ENCODE results near the gene RING1.

RING1 gene

GRCh38 chr6:33169291-33170175, 38.8 kb upstream of the RING1 start:
- no peaks in the 10 kb centered on the region for H3K79me2 ChIP-seq
- H3K4me1 ChIP-seq = no peaks in the 10 kb centered on the region
- no peak overlapping the region for H3K27ac ChIP-seq
- H3K9me3 ChIP-seq (ENCODE audit: control insufficient read depth, low read length) = no peaks in the 10 kb centered on the region
- TF ChIP-seq, protein P1, sequence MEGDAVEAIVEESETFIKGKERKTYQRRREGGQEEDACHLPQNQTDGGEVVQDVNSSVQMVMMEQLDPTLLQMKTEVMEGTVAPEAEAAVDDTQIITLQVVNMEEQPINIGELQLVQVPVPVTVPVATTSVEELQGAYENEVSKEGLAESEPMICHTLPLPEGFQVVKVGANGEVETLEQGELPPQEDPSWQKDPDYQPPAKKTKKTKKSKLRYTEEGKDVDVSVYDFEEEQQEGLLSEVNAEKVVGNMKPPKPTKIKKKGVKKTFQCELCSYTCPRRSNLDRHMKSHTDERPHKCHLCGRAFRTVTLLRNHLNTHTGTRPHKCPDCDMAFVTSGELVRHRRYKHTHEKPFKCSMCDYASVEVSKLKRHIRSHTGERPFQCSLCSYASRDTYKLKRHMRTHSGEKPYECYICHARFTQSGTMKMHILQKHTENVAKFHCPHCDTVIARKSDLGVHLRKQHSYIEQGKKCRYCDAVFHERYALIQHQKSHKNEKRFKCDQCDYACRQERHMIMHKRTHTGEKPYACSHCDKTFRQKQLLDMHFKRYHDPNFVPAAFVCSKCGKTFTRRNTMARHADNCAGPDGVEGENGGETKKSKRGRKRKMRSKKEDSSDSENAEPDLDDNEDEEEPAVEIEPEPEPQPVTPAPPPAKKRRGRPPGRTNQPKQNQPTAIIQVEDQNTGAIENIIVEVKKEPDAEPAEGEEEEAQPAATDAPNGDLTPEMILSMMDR (IDR thresholded peaks at IDR 0.05) = no peak
- H3K4me3 ChIP-seq (ENCODE audit: low read depth, low read length) = no peak overlapping the region
- no peak overlapping the region for H3K4me2 ChIP-seq (ENCODE audit: low read length)
- no peak overlapping the region for H3K9ac ChIP-seq
- no peaks in the 10 kb centered on the region for H3K27me3 ChIP-seq (ENCODE audit: control insufficient read depth, insufficient read depth, low read length)
- no peaks in the 10 kb centered on the region for H3K36me3 ChIP-seq (ENCODE audit: control insufficient read depth, insufficient read depth, low read length)
- H2AFZ ChIP-seq = no peak overlapping the region

DNA sequence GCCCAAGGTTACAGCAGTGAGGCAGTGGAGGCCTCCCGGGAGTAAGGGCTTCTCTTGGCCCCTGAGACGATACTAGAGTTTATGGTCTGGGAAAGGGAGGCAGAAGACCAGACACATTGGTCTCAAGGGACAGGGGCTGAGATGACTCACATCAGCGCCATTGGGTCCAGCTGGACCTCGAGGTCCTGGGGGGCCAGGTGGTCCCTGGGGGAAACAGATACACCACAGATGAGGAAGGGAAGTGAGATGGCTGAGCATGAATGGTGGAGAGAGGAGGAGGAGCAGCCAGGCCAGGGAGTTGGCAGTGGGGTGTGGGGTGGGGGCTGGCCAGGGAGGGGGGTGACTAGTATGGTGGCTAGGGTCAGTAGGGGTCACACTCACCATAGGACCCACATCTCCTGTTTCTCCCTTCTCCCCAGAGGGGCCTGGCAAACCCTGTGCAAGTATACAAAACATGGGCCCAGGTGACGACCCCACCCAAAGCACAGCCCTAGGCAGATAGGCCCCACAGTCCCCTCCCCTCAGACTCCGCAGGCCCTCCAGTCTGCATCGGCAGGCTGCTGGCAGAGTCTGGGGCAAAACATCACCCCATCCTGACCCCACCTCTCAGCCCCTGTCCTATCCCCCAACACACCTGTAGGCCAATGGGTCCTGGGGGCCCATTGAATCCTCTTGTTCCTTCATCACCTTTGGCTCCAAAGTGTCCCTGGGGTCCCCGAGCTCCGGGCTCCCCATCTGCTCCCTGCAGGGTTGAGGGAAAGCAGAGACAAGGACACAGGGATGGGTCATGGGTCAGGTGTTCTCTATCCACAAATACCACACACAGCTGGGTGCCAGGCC, 37.9 kb upstream of the RING1 start:
- no peaks in the 10 kb centered on the region for H3K79me2 ChIP-seq
- no peaks in the 10 kb centered on the region for H3K9me3 ChIP-seq (ENCODE audit: control insufficient read depth, low read length)
- no peak overlapping the region for H3K27ac ChIP-seq
- H3K4me3 ChIP-seq (ENCODE audit: low read depth, low read length) = no peak overlapping the region
- no peaks in the 10 kb centered on the region for H3K27me3 ChIP-seq (ENCODE audit: control insufficient read depth, insufficient read depth, low read length)
- TF ChIP-seq, protein P1 (IDR thresholded peaks at IDR 0.05) = no peak
- no peaks in the 10 kb centered on the region for H3K36me3 ChIP-seq (ENCODE audit: control insufficient read depth, insufficient read depth, low read length)
- no peak overlapping the region for H3K9ac ChIP-seq
- no peak overlapping the region for H2AFZ ChIP-seq
- H3K4me2 ChIP-seq (ENCODE audit: low read length) = no peak overlapping the region
- no peaks in the 10 kb centered on the region for H3K4me1 ChIP-seq

- Histone ChIP-seq H3K4me2 (ENCODE audit: low read length) (no peak overlapping the region), H2AFZ (no peak overlapping the region), H3K9me3 (ENCODE audit: control insufficient read depth, low read length) (no peaks in the 10 kb centered on the region), H3K36me3 (ENCODE audit: control insufficient read depth, insufficient read depth, low read length) (no peaks in the 10 kb centered on the region), H3K9ac (no peak overlapping the region), H3K4me3 (ENCODE audit: low read depth, low read length) (no peak overlapping the region), H3K79me2 (no peaks in the 10 kb centered on the region), H3K27ac (no peak overlapping the region), H3K27me3 (ENCODE audit: control insufficient read depth, insufficient read depth, low read length) (no peaks in the 10 kb centered on the region), H3K4me1 (no peaks in the 10 kb centered on the region)
- TF ChIP-seq, protein P1 (IDR thresholded peaks at IDR 0.05) = no peak
Observed at GRCh38 chr6:33171016-33171879, 37.1 kb upstream of the RING1 start.

DNA sequence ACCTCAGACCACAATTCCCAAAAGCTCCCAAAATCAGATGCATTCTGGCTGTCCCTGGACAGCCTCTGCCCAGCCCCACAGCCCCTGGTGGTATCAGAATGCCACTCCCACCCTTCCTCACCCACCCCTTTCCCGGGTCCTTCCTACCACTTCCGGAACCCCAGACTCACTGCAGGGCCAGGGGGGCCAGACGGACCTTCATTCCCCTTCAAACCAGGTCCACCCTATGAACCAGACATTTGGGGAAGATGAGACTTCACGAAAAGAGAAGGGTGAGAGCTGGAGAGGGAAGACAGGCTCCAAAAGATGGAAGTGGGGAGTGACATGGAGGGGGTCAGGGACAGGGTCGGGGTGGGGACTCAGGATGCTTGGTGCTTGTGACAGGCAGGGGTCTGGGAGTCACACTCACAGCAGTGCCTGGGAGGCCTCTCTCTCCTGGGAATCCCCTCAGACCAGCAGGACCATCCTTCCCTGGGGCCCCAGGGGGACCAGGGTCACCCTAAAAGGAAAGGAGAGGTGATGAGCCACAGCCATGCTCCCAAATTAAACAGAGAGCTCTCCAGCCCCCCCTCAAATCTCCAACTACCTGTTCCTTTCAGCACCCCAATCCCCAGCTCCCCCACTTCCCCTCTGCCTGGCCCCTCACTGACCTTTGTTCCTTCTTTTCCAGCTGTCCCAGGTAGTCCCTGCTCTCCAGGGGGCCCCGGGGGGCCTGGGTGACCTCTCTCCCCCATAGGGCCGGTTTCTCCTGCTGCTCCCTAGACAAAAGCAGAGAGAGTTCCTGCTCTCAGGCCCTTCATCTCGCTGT, 36.2 kb upstream of the RING1 start:
- Histone ChIP-seq H3K27me3 (ENCODE audit: control insufficient read depth, insufficient read depth, low read length) (no peaks in the 10 kb centered on the region), H3K9me3 (ENCODE audit: control insufficient read depth, low read length) (no peaks in the 10 kb centered on the region), H3K36me3 (ENCODE audit: control insufficient read depth, insufficient read depth, low read length) (no peaks in the 10 kb centered on the region), H3K4me2 (ENCODE audit: low read length) (no peak overlapping the region), H3K4me3 (ENCODE audit: low read depth, low read length) (no peak overlapping the region), H3K9ac (no peak overlapping the region), H3K4me1 (no peaks in the 10 kb centered on the region), H2AFZ (no peak overlapping the region), H3K27ac (no peak overlapping the region), H3K79me2 (no peaks in the 10 kb centered on the region)
- TF ChIP-seq, protein P1 (IDR thresholded peaks at IDR 0.05) = no peak
